IMR-90 (cell line): ENCODE results near the gene RELN.

ENCODE experiments used
- CEBPB ChIP-seq: IDR thresholded peaks from 2 replicates; pipeline ENCODE4 v1.6.1; 2012; ENCODE audit warnings: low read depth, low read length, improper control_type of control experiment
- MAFK ChIP-seq: IDR thresholded peaks from 2 replicates; pipeline ENCODE4 v1.6.1; 2012; ENCODE audit warnings: low read depth, low read length, improper control_type of control experiment
- MAZ ChIP-seq: IDR thresholded peaks from 2 replicates; pipeline ENCODE4 v1.6.1; 2012; ENCODE audit warnings: low read depth, mild to moderate bottlenecking, low read length, improper control_type of control experiment, moderate library complexity, borderline replicate concordance
- SMC3 ChIP-seq: fragments of 150-350 bp; IDR thresholded peaks from 2 replicates; pipeline ENCODE4 v1.6.1; 2016; ENCODE audit warnings: low read depth, mild to moderate bottlenecking, antibody characterized with exemption, low read length, moderate library complexity
- TF ChIP-seq, protein P1 (sequence below): conservative IDR thresholded peaks from 2 replicates; pipeline ENCODE4 v1.5.1; 2012; ENCODE audit warnings: mild to moderate bottlenecking, low read depth, low read length, improper control_type of control experiment

DNA sequence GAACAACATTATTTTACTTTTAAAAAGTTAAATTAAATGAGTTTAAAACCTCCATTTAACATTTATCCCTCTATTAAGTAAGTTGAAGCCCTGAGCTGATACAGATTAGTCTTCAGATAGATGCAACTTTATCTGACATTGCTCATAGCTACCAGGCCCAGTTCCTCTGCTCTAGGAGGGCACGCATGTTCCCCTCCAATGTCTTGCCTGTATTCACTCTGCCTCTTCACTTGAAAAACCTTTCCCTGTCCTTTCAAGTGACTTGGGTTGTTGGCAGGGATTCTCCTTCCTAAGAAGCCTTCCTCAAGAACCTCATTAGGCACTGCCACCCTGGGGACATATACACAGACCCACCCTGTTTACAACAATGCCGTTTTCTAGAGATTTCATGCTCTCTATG lies 270.4 kb downstream of the RELN start:
- TF ChIP-seq, protein P1, sequence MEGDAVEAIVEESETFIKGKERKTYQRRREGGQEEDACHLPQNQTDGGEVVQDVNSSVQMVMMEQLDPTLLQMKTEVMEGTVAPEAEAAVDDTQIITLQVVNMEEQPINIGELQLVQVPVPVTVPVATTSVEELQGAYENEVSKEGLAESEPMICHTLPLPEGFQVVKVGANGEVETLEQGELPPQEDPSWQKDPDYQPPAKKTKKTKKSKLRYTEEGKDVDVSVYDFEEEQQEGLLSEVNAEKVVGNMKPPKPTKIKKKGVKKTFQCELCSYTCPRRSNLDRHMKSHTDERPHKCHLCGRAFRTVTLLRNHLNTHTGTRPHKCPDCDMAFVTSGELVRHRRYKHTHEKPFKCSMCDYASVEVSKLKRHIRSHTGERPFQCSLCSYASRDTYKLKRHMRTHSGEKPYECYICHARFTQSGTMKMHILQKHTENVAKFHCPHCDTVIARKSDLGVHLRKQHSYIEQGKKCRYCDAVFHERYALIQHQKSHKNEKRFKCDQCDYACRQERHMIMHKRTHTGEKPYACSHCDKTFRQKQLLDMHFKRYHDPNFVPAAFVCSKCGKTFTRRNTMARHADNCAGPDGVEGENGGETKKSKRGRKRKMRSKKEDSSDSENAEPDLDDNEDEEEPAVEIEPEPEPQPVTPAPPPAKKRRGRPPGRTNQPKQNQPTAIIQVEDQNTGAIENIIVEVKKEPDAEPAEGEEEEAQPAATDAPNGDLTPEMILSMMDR, result no peak
- TF ChIP-seq MAFK, result no peak
- TF ChIP-seq MAZ, result no peak
- no peak for TF ChIP-seq CEBPB
- TF ChIP-seq SMC3, result no peak
